Stimulated activated CD4-positive, alpha-beta T cell treated with anti-CD3 and anti-CD28 coated beads, Interleukin-4, amount 100 ng/mL, for 48 hours (primary cell): Measurements from ENCODE around the gene AKR1E2.

Source experiments
- DNase-seq, 2 donors: peaks; one replicate each; pipeline ENCODE4 v3.0.0-alpha.2; 2020; ENCODE audit warnings: low read depth in 2 of 2

Gene AKR1E2

GRCh38 chr10:4844864-4845263 lies 18.9 kb downstream of the AKR1E2 start:
- DNase-seq, result no peak

GRCh38 chr10:4845766-4846165 lies 19.8 kb downstream of the AKR1E2 start:
- no peak for DNase-seq

GRCh38 chr10:4846775-4847174 lies 20.8 kb downstream of the AKR1E2 start:
- DNase-seq, result no peak

- no peak for DNase-seq
Measured at GRCh38 chr10:4847561-4848355, 21.8 kb downstream of the AKR1E2 start.

- no peak for DNase-seq
Measured at GRCh38 chr10:4848356-4849041, 22.5 kb downstream of the AKR1E2 start.

- DNase-seq, result no peak
Measured at GRCh38 chr10:4849042-4849402, 23.0 kb downstream of the AKR1E2 start.

- peak; percentile 84 to 89 for DNase-seq
Measured at GRCh38 chr10:4849555-4850242, 23.7 kb downstream of the AKR1E2 start.

- no peak for DNase-seq
Measured at GRCh38 chr10:4850397-4850796, 24.4 kb downstream of the AKR1E2 start.

GRCh38 chr10:4851176-4851575 lies 25.2 kb downstream of the AKR1E2 start:
- DNase-seq, result no peak

GRCh38 chr10:4851846-4852245 lies 25.8 kb downstream of the AKR1E2 start:
- no peak for DNase-seq

GRCh38 chr10:4865945-4866661 lies 40.1 kb downstream of the AKR1E2 start:
- no peak for DNase-seq

- no peak for DNase-seq
Measured at GRCh38 chr10:4867109-4867519, 41.1 kb downstream of the AKR1E2 start.

GRCh38 chr10:4867520-4868356 lies 41.7 kb downstream of the AKR1E2 start:
- DNase-seq, result no peak

- DNase-seq, result no peak
Measured at GRCh38 chr10:4868357-4868657, 42.3 kb downstream of the AKR1E2 start.

- DNase-seq, result no peak
Measured at GRCh38 chr10:4882704-4883078, 56.7 kb downstream of the AKR1E2 start.

- no peak for DNase-seq
Measured at GRCh38 chr10:4883079-4883739, 57.2 kb downstream of the AKR1E2 start.

- DNase-seq, result no peak
Measured at GRCh38 chr10:4885162-4885561, 59.2 kb downstream of the AKR1E2 start.

- no peak for DNase-seq
Measured at GRCh38 chr10:4887501-4887900, 61.5 kb downstream of the AKR1E2 start.

GRCh38 chr10:4888236-4888635 lies 62.2 kb downstream of the AKR1E2 start:
- no peak for DNase-seq

GRCh38 chr10:4889959-4890358 lies 64.0 kb downstream of the AKR1E2 start:
- no peak for DNase-seq

- DNase-seq, result no peak
Measured at GRCh38 chr10:4892681-4893080, 66.7 kb downstream of the AKR1E2 start.
